GM12873 (cell line): ENCODE data around the gene REEP6.

ENCODE experiments used
- TF ChIP-seq, protein P1 (sequence below): IDR thresholded peaks from 2 replicates; pipeline ENCODE4 v1.5.1; 2012; ENCODE audit warnings: low read depth, mild to moderate bottlenecking, moderate library complexity, low read length, control low read depth; ENCODE audit not compliant: insufficient read depth; ENCODE audit errors: missing control alignments

The REEP6 gene

DNA sequence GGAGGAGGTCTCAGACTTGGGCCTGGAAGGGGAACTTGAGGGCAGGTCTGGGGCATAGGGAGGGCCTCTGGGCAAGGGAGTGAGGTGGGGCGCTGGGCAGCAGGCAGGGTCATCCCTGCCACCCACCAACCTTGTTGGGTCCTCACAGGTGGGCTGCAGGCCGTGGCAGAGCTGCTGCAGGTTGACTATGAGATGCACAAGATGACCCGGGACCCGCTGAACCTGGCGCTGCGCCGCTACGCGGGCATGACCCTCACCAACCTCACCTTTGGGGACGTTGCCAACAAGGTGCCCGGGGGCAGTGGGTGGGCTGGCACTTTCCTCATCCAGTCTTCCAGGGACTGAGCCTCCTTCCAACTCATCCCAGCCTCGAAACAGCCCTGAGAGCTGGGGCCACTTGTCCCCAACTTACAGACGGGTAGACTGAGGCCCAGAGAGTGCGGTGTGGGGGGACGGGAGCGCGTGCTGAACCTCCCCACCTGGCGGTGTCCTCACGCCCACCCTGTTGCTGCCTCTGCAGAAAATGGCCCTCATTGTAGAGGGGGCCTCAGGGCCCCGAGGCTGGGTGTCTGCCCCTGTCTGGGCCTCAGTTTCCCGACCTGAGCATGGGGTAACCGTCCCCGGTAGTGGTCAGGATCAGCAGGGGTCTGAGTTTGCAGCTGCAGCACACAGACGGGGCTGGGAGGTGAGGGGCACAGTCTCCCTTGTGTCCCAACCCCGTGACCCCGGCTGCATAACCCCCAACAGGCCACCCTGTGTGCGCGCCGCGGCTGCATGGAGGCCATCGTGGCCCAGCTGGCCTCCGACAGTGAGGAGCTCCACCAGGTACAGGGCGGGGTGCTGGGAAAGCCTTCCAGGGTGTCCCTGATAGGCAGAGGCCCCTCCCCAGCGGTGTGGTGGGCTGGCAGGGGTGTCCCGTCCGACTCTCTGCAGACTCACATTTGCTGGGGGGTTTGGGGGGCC is 30.7 kb upstream of the REEP6 start:
- TF ChIP-seq, protein P1, sequence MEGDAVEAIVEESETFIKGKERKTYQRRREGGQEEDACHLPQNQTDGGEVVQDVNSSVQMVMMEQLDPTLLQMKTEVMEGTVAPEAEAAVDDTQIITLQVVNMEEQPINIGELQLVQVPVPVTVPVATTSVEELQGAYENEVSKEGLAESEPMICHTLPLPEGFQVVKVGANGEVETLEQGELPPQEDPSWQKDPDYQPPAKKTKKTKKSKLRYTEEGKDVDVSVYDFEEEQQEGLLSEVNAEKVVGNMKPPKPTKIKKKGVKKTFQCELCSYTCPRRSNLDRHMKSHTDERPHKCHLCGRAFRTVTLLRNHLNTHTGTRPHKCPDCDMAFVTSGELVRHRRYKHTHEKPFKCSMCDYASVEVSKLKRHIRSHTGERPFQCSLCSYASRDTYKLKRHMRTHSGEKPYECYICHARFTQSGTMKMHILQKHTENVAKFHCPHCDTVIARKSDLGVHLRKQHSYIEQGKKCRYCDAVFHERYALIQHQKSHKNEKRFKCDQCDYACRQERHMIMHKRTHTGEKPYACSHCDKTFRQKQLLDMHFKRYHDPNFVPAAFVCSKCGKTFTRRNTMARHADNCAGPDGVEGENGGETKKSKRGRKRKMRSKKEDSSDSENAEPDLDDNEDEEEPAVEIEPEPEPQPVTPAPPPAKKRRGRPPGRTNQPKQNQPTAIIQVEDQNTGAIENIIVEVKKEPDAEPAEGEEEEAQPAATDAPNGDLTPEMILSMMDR = no peak

DNA sequence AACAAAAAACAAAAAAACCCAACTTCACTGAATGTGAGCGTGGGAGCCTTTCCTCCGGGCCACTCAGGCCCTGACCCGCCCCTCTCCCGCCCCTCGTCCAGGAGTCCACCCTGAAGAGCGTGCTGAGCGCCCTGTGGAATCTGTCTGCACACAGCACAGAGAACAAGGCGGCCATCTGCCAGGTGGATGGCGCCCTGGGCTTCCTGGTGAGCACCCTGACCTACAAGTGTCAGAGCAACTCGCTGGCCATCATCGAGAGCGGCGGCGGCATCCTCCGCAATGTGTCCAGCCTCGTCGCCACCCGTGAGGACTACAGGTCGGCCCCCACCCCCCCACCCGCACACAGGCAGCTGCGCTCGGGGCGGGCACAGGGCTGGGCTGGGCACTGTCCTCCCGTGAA is 29.1 kb upstream of the REEP6 start:
- TF ChIP-seq, protein P1 = no peak

DNA sequence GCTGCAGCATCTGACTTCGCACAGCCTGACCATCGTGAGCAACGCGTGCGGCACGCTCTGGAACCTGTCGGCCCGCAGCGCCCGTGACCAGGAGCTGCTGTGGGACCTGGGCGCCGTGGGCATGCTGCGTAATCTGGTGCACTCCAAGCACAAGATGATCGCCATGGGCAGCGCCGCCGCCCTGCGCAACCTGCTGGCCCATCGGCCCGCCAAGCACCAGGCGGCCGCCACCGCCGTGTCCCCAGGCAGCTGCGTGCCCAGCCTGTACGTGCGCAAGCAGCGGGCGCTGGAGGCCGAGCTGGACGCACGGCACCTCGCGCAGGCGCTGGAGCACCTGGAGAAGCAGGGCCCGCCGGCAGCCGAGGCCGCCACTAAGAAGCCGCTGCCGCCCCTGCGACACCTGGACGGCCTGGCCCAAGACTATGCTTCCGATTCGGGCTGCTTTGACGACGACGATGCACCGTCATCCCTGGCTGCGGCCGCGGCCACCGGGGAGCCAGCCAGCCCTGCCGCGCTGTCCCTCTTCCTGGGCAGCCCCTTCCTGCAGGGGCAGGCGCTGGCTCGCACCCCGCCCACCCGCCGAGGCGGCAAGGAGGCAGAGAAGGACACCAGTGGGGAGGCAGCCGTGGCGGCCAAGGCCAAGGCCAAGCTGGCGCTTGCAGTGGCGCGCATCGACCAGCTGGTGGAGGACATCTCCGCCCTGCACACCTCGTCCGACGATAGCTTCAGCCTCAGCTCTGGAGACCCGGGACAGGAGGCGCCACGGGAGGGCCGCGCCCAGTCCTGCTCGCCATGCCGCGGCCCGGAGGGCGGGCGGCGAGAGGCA is 25.6 kb upstream of the REEP6 start:
- TF ChIP-seq, protein P1 = peak; percentile 40

DNA sequence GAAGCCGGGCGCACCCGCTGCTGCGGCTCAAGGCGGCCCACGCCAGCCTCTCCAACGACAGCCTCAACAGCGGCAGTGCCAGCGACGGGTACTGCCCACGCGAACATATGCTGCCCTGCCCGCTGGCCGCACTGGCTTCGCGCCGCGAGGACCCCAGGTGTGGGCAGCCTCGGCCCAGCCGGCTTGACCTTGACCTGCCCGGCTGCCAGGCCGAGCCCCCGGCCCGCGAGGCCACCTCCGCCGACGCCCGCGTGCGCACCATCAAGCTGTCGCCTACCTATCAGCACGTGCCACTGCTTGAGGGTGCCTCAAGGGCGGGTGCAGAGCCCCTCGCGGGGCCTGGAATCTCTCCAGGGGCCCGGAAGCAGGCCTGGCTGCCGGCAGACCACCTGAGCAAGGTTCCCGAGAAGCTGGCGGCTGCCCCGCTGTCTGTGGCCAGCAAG is 24.9 kb upstream of the REEP6 start:
- TF ChIP-seq, protein P1 = no peak

DNA sequence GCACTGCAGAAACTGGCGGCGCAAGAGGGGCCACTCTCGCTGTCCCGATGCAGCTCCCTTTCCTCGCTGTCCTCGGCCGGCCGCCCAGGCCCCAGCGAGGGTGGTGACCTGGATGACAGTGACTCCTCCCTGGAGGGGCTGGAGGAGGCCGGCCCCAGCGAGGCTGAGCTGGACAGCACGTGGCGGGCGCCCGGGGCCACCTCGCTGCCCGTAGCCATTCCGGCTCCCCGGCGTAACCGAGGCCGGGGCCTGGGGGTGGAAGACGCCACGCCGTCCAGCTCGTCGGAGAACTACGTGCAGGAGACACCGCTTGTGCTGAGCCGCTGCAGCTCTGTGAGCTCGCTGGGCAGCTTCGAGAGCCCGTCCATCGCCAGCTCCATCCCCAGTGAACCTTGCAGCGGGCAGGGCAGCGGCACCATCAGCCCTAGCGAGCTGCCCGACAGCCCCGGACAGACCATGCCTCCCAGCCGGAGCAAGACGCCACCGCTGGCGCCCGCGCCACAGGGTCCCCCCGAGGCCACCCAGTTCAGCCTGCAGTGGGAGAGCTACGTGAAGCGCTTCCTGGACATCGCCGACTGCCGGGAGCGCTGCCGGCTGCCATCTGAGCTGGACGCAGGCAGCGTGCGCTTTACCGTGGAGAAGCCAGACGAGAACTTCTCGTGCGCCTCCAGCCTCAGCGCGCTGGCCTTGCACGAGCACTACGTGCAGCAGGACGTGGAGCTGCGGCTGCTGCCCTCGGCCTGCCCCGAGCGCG is 24.3 kb upstream of the REEP6 start:
- TF ChIP-seq, protein P1 = no peak

DNA sequence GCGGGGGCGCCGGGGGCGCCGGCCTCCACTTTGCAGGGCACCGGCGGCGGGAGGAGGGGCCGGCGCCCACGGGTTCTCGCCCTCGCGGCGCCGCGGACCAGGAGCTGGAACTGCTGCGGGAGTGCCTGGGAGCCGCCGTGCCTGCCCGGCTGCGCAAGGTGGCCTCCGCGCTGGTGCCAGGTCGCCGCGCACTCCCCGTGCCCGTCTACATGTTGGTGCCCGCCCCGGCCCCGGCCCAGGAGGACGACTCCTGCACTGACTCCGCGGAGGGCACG is 23.8 kb upstream of the REEP6 start:
- TF ChIP-seq, protein P1 = no peak
